GM19025 (cell line): Measurements from ENCODE around the gene CXCL10.

Experiments
- ATAC-seq: cut with Tn5 transposase; IDR thresholded peaks from one replicate; pipeline ENCODE4 v1.9.1; 2021; ENCODE audit warnings: mild to moderate bottlenecking, low read depth, moderate library complexity; ENCODE audit not compliant: unreplicated experiment

CXCL10 gene

GRCh38 chr4:75997946-75998345 is 25.4 kb downstream of the CXCL10 start:
- no peak for ATAC-seq

- no peak for ATAC-seq
These were observed 26.2 kb downstream of the CXCL10 start for GRCh38 chr4:75997081-75997480.

GRCh38 chr4:75995727-75996126 is 27.6 kb downstream of the CXCL10 start:
- ATAC-seq: no peak

- ATAC-seq: no peak
These were observed 30.8 kb downstream of the CXCL10 start for GRCh38 chr4:75992462-75992861.

GRCh38 chr4:75989846-75990528 is 33.3 kb downstream of the CXCL10 start:
- no peak for ATAC-seq

- no peak for ATAC-seq
These were observed 38.2 kb downstream of the CXCL10 start for GRCh38 chr4:75985116-75985515.

GRCh38 chr4:75980576-75980975 is 42.7 kb downstream of the CXCL10 start:
- ATAC-seq: no peak

GRCh38 chr4:75976177-75976576 is 47.1 kb downstream of the CXCL10 start:
- ATAC-seq: no peak

GRCh38 chr4:75973766-75974165 is 49.5 kb downstream of the CXCL10 start:
- no peak for ATAC-seq
